BJ (cell line): Measurements from ENCODE around the gene SRSF10. TPM values are rescaled to one million over a fixed set of nuclear protein-coding genes. Genes with fewer than 3 reads are reported as not detected.

Source experiments
- CTCF ChIA-PET: fragments of 350-600 bp; formaldehyde crosslinking; extraction: SDS; loops from one replicate; lab custom pipeline; 2021; ENCODE audit warnings: antibody characterized with exemption, inconsistent platforms; lab: Yijun Ruan, JAX
- POLR2A ChIA-PET: fragments of 300-600 bp; sonication (Branson Sonifier 250); formaldehyde crosslinking; extraction: SDS; loops from one replicate; lab custom pipeline; 2021; ENCODE audit warnings: antibody characterized with exemption; lab: Charles Lee
- DNase-seq: peaks from one replicate; pipeline ENCODE4 v3.0.0-alpha.2; 2011; ENCODE audit warnings: low read depth
- H3K27me3 ChIP-seq: 2 replicates; pipeline ENCODE4 v1.6.0; 2011; ENCODE audit warnings: low read length; ENCODE audit not compliant: control insufficient read depth, insufficient read depth
- H3K36me3 ChIP-seq: 2 replicates; pipeline ENCODE4 v1.5.1; 2011; ENCODE audit warnings: low read length; ENCODE audit not compliant: control insufficient read depth, insufficient read depth
- H3K4me3 ChIP-seq: 2 replicates; pipeline ENCODE4 v1.5.1; 2011; ENCODE audit warnings: low read depth, mild to moderate bottlenecking, control low read depth, low read length
- polyA plus RNA-seq: library from polyadenylated mRNA; depleted of rRNA; stranded (reverse); fragments of >200 nt; gene quantifications from 2 replicates; pipeline ENCODE4 v1.2.3, GENCODE V29; 2011
- TF ChIP-seq, protein P1 (sequence below): IDR thresholded peaks from 2 replicates; pipeline ENCODE4 v1.5.1; 2011; ENCODE audit warnings: low read depth, mild to moderate bottlenecking, control low read depth, inconsistent platforms, low read length, moderate library complexity; ENCODE audit not compliant: insufficient read depth

The SRSF10 gene
- polyA plus RNA-seq, 1 experiment, result 55.1 TPM

DNA sequence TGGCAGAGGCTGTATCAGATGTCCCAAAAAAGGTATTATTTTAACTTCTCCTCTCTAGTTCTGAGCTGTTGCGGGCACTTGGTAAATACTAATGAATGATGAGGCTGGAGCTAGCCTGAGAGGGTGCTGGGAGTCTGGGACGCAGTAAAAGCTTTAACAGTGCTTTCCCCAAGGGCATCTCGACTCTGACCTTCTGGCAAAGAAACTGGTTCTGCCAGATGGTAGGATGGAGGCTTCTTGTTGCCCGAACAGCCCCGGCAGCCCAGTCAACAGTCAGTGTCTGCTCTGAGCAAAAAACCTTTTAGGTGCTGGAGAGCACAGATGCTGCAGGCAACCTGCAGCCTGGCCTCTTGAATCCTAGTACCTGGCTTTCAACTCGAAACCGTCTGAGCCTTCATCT is 23.0 kb downstream of the SRSF10 start:
- TF ChIP-seq, protein P1, sequence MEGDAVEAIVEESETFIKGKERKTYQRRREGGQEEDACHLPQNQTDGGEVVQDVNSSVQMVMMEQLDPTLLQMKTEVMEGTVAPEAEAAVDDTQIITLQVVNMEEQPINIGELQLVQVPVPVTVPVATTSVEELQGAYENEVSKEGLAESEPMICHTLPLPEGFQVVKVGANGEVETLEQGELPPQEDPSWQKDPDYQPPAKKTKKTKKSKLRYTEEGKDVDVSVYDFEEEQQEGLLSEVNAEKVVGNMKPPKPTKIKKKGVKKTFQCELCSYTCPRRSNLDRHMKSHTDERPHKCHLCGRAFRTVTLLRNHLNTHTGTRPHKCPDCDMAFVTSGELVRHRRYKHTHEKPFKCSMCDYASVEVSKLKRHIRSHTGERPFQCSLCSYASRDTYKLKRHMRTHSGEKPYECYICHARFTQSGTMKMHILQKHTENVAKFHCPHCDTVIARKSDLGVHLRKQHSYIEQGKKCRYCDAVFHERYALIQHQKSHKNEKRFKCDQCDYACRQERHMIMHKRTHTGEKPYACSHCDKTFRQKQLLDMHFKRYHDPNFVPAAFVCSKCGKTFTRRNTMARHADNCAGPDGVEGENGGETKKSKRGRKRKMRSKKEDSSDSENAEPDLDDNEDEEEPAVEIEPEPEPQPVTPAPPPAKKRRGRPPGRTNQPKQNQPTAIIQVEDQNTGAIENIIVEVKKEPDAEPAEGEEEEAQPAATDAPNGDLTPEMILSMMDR, result no peak
- no peak for DNase-seq
- CTCF ChIA-PET, result interaction anchor here (0.7 to 1.5 kb wide), 4 partner anchors 23 to 185 kb away, joined by 3 to 4 read pairs (median 4); no protein-coding TSS in a partner anchor
- H3K4me3 ChIP-seq, result no peak overlapping the region
- H3K27me3 ChIP-seq, result no peaks in the 10 kb centered on the region
- POLR2A ChIA-PET, result no interaction called here
- H3K36me3 ChIP-seq, result no peaks in the 10 kb centered on the region

GRCh38 chr1:23953020-23953419 is 27.1 kb downstream of the SRSF10 start:
- no peaks in the 10 kb centered on the region for H3K27me3 ChIP-seq
- H3K4me3 ChIP-seq, result no peak overlapping the region
- DNase-seq, result no peak
- TF ChIP-seq, protein P1, result no peak
- H3K36me3 ChIP-seq, result no peaks in the 10 kb centered on the region
- POLR2A ChIA-PET, result interaction anchor here (0.5 kb wide), 1 partner anchor 39 kb away, joined by 3 read pairs; no protein-coding TSS in a partner anchor
- CTCF ChIA-PET, result interaction anchor here (1.5 kb wide), 1 partner anchor 181 kb away, joined by 3 read pairs; no protein-coding TSS in a partner anchor

GRCh38 chr1:23947366-23947765 is 32.8 kb downstream of the SRSF10 start:
- TF ChIP-seq, protein P1, result no peak
- no peak for DNase-seq
- Histone ChIP-seq H3K4me3 (no peak overlapping the region), H3K27me3 (no peaks in the 10 kb centered on the region; the same call in none of the 2 replicates), H3K36me3 (no peaks in the 10 kb centered on the region)
- ChIA-PET CTCF (interaction anchor here (1.6 kb wide), 1 partner anchor 16 kb away, joined by 7 read pairs; no protein-coding TSS in a partner anchor), POLR2A (no interaction called here)

- H3K36me3 ChIP-seq, result no peaks in the 10 kb centered on the region
- DNase-seq, result no peak
- POLR2A ChIA-PET, result no interaction called here
- no peaks in the 10 kb centered on the region for H3K27me3 ChIP-seq
- TF ChIP-seq, protein P1, result no peak
- CTCF ChIA-PET, result interaction anchor here (0.7 kb wide), 1 partner anchor 12 kb away, joined by 3 read pairs; no protein-coding TSS in a partner anchor
- H3K4me3 ChIP-seq, result no peak overlapping the region
Observed at GRCh38 chr1:23936481-23937176, 43.5 kb downstream of the SRSF10 start.

- H3K4me3 ChIP-seq, result no peak overlapping the region
- no peak for DNase-seq
- CTCF ChIA-PET, result interaction anchor here (0.6 to 2.8 kb wide), 4 partner anchors 15 to 151 kb away, joined by 3 to 7 read pairs (median 4); no protein-coding TSS in a partner anchor
- TF ChIP-seq, protein P1, result no peak
- no peaks in the 10 kb centered on the region for H3K36me3 ChIP-seq
- H3K27me3 ChIP-seq, result peaks cover 1% of the 10 kb centered on the region; the same call in 1 of the 2 replicates
- POLR2A ChIA-PET, result no interaction called here
Observed at GRCh38 chr1:23931491-23931880, 48.6 kb downstream of the SRSF10 start.
